ENCODE results near the gene TBKBP1.

The TBKBP1 gene

DNA sequence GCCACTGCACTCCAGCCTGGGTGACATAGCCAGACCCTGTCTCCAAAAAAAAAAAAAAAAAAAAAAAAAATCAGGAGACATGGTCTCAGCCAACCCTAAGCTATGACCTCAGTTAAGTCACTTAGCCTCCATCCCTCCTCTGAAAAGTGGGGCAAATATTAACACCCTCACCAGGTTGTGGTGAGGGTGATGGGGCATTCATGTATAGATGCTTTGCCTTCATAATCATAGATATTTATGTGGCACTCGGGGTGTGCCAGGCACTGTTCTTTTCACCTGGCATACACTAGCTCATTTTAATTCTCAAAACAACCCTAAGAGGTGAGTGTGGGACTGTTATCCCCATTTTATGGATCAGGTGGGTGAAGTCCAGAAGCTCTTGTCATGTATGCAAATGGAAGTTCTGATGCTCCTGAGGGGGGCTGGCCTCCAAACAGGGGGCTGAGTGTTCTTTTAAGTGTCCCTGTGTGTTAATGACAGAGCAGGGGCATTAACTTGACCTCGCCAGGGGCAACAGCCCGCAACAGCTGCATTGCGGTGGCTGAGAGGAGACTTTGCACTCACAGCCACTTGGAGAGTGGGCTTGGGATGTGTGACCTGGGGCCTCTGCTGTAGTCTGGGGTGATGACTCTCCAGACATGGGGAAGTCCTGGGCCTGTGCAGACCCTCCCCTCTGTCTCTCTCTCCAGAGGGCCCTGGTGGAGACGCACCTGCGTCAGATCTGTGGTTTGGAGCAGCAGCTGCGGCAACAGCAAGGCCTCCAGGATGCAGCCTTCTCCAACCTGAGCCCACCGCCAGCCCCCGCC, 4.1 kb downstream of the TBKBP1 start:
- WGBS (ENCODE audit: extremely low coverage, insufficient coverage, insufficient read length): no CpG with 5 or more reads among the region's 9 CpGs
- Histone ChIP-seq H3K9ac (ENCODE audit: low read length) (no peak overlapping the region), H3K4me3 (ENCODE audit: low read depth, low read length) (no peak overlapping the region)

DNA sequence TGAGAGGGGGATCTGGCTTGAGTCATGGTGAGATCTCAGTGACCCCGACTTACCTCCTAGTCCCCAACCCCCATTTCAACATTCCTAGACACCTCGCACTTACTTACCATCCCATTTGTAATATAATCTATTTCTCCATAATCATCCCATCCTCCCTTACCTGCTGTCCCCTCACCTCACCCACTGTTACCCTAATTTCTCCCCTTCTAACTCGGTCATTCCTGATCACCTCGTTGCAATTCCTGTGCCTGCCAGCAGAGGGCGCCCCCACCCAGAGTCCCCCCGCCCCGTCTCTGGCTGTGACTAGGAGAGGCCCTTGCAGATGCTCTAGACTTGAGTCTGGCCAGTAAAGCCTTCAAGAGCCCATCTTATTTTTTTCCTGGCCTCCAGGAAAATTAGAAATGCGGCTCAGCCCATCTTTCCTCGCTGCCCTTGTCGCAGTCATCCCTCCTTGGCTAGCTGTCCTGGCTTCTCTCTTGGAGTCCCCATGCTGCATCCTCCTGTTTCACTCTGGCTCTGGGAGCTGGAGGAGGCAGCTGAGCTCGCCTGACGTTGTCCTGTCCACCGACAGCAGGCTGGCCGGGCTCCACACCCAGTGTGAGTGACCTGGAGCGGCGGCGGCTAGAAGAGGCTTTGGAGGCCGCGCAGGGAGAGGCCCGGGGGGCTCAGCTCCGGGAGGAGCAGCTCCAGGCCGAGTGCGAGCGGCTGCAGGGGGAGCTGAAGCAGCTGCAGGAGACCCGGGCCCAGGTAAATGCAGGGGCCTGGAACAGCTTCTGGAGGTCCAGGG, 5.0 kb downstream of the TBKBP1 start:
- Histone ChIP-seq H2BK5ac (ENCODE audit: low read depth, low read length, poor library complexity) (no peak overlapping the region), H3K4me3 (ENCODE audit: low read depth, low read length) (no peak overlapping the region), H3K14ac (ENCODE audit: low read length) (no peak overlapping the region), H3K79me2 (ENCODE audit: control insufficient read depth, insufficient read depth, low read length, poor library complexity) (peaks cover 2% of the 10 kb centered on the region), H4K91ac (ENCODE audit: low read depth, low read length) (no peak overlapping the region), H2AK5ac (ENCODE audit: low read length) (no peak overlapping the region), H3K9ac (ENCODE audit: low read length) (no peak overlapping the region), H2BK12ac (ENCODE audit: low read length) (no peak overlapping the region), H3K9me3 (ENCODE audit: insufficient read depth, low read depth, low read length) (no peaks in the 10 kb centered on the region), H3K4ac (ENCODE audit: low read depth, low read length) (no peak overlapping the region), H4K12ac (ENCODE audit: low read depth, low read length) (no peak overlapping the region), H3K36me3 (ENCODE audit: control insufficient read depth in 1 of 2, insufficient read depth in 2 of 2, low read length in 2 of 2) (peaks cover 1 to 6% of the 10 kb centered on the region in 2 experiments), H3K4me1 (ENCODE audit: control insufficient read depth in 1 of 2, insufficient read depth in 2 of 2, low read length in 2 of 2) (peaks cover 0 to 5% of the 10 kb centered on the region in 2 experiments), H3K23ac (ENCODE audit: low read length) (no peak overlapping the region), H4K8ac (ENCODE audit: low read depth, low read length) (no peak overlapping the region), H3K4me2 (ENCODE audit: low read length) (no peak overlapping the region), H3K27me3 (ENCODE audit: insufficient read depth, low read length) (no peaks in the 10 kb centered on the region), H2BK120ac (ENCODE audit: insufficient read depth, low read length, poor library complexity) (no peak overlapping the region), H3K18ac (ENCODE audit: low read length) (no peak overlapping the region), H3K79me1 (ENCODE audit: low read length) (peaks cover 11% of the 10 kb centered on the region), H3K27ac (ENCODE audit: low read depth, low read length) (no peak overlapping the region), H2AFZ (ENCODE audit: insufficient read depth, low read length, poor library complexity) (no peak overlapping the region)
- peak; percentile 29 to 59 for DNase-seq
- WGBS (ENCODE audit: extremely low coverage, insufficient coverage, insufficient read length): 100% methylated on average over 1 of the region's 25 CpGs

More for the DNA sequence above, 4.1 kb downstream of the TBKBP1 start:
- Histone ChIP-seq H3K4me2 (ENCODE audit: low read length) (no peak overlapping the region), H3K4ac (ENCODE audit: low read depth, low read length) (no peak overlapping the region), H3K27me3 (ENCODE audit: insufficient read depth, low read length) (no peaks in the 10 kb centered on the region), H3K14ac (ENCODE audit: low read length) (no peak overlapping the region), H3K4me1 (ENCODE audit: control insufficient read depth in 1 of 2, insufficient read depth in 2 of 2, low read length in 2 of 2) (peaks cover 1 to 7% of the 10 kb centered on the region in 2 experiments), H2AFZ (ENCODE audit: insufficient read depth, low read length, poor library complexity) (no peak overlapping the region), H3K36me3 (ENCODE audit: control insufficient read depth in 1 of 2, insufficient read depth in 2 of 2, low read length in 2 of 2) (peaks cover 1 to 6% of the 10 kb centered on the region in 2 experiments), H4K91ac (ENCODE audit: low read depth, low read length) (no peak overlapping the region), H3K27ac (ENCODE audit: low read depth, low read length) (no peak overlapping the region), H3K23ac (ENCODE audit: low read length) (no peak overlapping the region), H3K79me2 (ENCODE audit: control insufficient read depth, insufficient read depth, low read length, poor library complexity) (peaks cover 2% of the 10 kb centered on the region), H2BK12ac (ENCODE audit: low read length) (no peak overlapping the region), H3K9me3 (ENCODE audit: insufficient read depth, low read depth, low read length) (no peaks in the 10 kb centered on the region), H2BK120ac (ENCODE audit: insufficient read depth, low read length, poor library complexity) (no peak overlapping the region), H2BK5ac (ENCODE audit: low read depth, low read length, poor library complexity) (no peak overlapping the region), H3K18ac (ENCODE audit: low read length) (no peak overlapping the region), H4K12ac (ENCODE audit: low read depth, low read length) (no peak overlapping the region), H2AK5ac (ENCODE audit: low read length) (no peak overlapping the region), H4K8ac (ENCODE audit: low read depth, low read length) (no peak overlapping the region), H3K79me1 (ENCODE audit: low read length) (peaks cover 11% of the 10 kb centered on the region)
- no peak for DNase-seq

DNA sequence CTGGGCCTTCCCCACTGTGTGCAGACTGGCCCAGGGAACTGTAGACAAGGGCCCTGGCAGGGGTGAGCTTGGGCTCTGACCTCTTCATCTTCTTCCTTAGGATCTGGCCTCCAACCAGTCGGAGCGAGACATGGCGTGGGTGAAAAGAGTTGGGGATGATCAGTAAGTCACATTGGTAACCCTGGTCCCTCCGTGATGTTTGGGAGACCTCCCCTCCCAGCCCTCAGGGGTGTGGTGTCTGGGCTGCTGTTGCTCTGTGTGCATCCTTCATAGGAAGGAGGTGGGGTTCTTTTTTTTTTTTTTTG, 5.5 kb downstream of the TBKBP1 start:
- no peak for DNase-seq
- Histone ChIP-seq H2BK12ac (ENCODE audit: low read length) (no peak overlapping the region), H3K4me1 (ENCODE audit: control insufficient read depth in 1 of 2, insufficient read depth in 2 of 2, low read length in 2 of 2) (peaks cover 0 to 5% of the 10 kb centered on the region in 2 experiments), H3K23ac (ENCODE audit: low read length) (no peak overlapping the region), H2BK120ac (ENCODE audit: insufficient read depth, low read length, poor library complexity) (no peak overlapping the region), H3K79me2 (ENCODE audit: control insufficient read depth, insufficient read depth, low read length, poor library complexity) (peaks cover 2% of the 10 kb centered on the region), H3K9ac (ENCODE audit: low read length) (no peak overlapping the region), H3K27ac (ENCODE audit: low read depth, low read length) (no peak overlapping the region), H4K91ac (ENCODE audit: low read depth, low read length) (no peak overlapping the region), H2BK5ac (ENCODE audit: low read depth, low read length, poor library complexity) (no peak overlapping the region), H2AFZ (ENCODE audit: insufficient read depth, low read length, poor library complexity) (no peak overlapping the region), H4K12ac (ENCODE audit: low read depth, low read length) (no peak overlapping the region), H3K79me1 (ENCODE audit: low read length) (peaks cover 7% of the 10 kb centered on the region), H3K18ac (ENCODE audit: low read length) (no peak overlapping the region), H3K9me3 (ENCODE audit: insufficient read depth, low read depth, low read length) (no peaks in the 10 kb centered on the region), H3K14ac (ENCODE audit: low read length) (no peak overlapping the region), H3K4ac (ENCODE audit: low read depth, low read length) (no peak overlapping the region), H3K27me3 (ENCODE audit: insufficient read depth, low read length) (no peaks in the 10 kb centered on the region), H3K36me3 (ENCODE audit: control insufficient read depth in 1 of 2, insufficient read depth in 2 of 2, low read length in 2 of 2) (peaks cover 1 to 6% of the 10 kb centered on the region in 2 experiments), H4K8ac (ENCODE audit: low read depth, low read length) (no peak overlapping the region), H3K4me2 (ENCODE audit: low read length) (no peak overlapping the region), H2AK5ac (ENCODE audit: low read length) (no peak overlapping the region), H3K4me3 (ENCODE audit: low read depth, low read length) (no peak overlapping the region)
- WGBS (ENCODE audit: extremely low coverage, insufficient coverage, insufficient read length): no CpG with 5 or more reads among the region's 4 CpGs

DNA sequence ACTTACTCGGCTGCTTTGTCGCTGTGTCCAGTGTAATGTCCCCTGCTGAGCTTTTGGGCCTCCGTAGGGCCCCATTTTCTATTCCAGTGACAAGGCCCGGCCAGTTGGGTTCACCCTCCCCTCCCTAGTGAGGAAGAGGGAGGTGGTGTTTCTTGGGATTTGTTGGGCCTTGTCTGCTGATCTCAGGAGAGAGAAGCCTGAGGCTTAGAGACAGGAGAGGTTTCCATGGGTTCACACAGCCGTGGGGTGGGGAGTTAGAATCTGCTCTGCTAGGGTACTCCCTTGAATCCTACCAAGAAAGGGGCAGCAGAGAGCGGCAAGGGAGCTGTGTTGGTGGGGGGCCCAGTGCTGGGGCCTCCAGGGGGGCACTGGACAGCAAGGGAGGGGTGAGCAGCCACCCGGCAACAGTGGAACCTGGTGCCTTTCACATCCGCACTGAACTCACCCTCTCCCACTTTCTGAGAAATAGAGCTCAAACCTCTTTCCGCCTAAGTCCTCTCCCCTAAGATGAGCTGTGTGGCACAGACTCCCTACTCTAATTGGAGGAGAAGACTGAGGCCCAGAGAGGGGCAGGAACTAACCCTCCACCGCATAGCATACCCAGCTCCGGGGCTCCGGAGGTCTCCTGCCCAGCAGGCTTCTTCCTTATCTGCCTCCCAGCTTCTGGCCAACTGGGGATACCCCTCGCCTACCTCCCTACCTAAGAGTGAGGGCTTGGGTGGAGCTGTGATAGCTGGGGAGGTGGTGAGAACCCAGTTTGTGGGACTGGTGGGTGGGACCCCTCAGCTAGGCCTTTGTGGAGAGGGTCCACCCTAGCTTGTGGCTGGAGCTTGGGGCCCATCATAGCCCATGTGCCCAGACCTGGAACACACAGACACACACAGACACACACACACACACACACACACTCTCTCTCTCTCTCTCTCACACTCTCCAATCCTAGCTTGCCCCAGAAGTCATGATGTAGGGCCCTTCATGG, 6.8 kb downstream of the TBKBP1 start:
- WGBS (ENCODE audit: extremely low coverage, insufficient coverage, insufficient read length): no CpG with 5 or more reads among the region's 13 CpGs
- no peak overlapping the region for H3K23ac ChIP-seq (ENCODE audit: low read length)
- no peak overlapping the region for H3K14ac ChIP-seq (ENCODE audit: low read length)

More for the DNA sequence above, 6.8 kb downstream of the TBKBP1 start:
- no peak overlapping the region for H3K4me2 ChIP-seq (ENCODE audit: low read length)
- H3K4ac ChIP-seq (ENCODE audit: low read depth, low read length): no peak overlapping the region
- DNase-seq: no peak
- H3K4me1 ChIP-seq (ENCODE audit: control insufficient read depth in 1 of 2, insufficient read depth in 2 of 2, low read length in 2 of 2): no peaks in the 10 kb centered on the region
- no peak overlapping the region for H4K12ac ChIP-seq (ENCODE audit: low read depth, low read length)
- H3K9ac ChIP-seq (ENCODE audit: low read length): no peak overlapping the region
- no peaks in the 10 kb centered on the region for H3K79me1 ChIP-seq (ENCODE audit: low read length)
- no peak overlapping the region for H3K4me3 ChIP-seq (ENCODE audit: low read depth, low read length)
- no peak overlapping the region for H3K18ac ChIP-seq (ENCODE audit: low read length)
- H3K36me3 ChIP-seq (ENCODE audit: control insufficient read depth in 1 of 2, insufficient read depth in 2 of 2, low read length in 2 of 2): peaks cover 1 to 6% of the 10 kb centered on the region in 2 experiments
- no peaks in the 10 kb centered on the region for H3K79me2 ChIP-seq (ENCODE audit: control insufficient read depth, insufficient read depth, low read length, poor library complexity)
- no peak overlapping the region for H2BK5ac ChIP-seq (ENCODE audit: low read depth, low read length, poor library complexity)
- no peak overlapping the region for H4K8ac ChIP-seq (ENCODE audit: low read depth, low read length)
- no peak overlapping the region for H3K27ac ChIP-seq (ENCODE audit: low read depth, low read length)
- H2AK5ac ChIP-seq (ENCODE audit: low read length): no peak overlapping the region
- no peak overlapping the region for H4K91ac ChIP-seq (ENCODE audit: low read depth, low read length)
- H2BK12ac ChIP-seq (ENCODE audit: low read length): no peak overlapping the region
- H3K27me3 ChIP-seq (ENCODE audit: insufficient read depth, low read length): no peaks in the 10 kb centered on the region
- H2BK120ac ChIP-seq (ENCODE audit: insufficient read depth, low read length, poor library complexity): no peak overlapping the region
- no peaks in the 10 kb centered on the region for H3K9me3 ChIP-seq (ENCODE audit: insufficient read depth, low read depth, low read length)
- no peak overlapping the region for H2AFZ ChIP-seq (ENCODE audit: insufficient read depth, low read length, poor library complexity)
